GM13976 (cell line): ENCODE data around the gene BMP15.

Experiments used
- DNase-seq: peaks from one replicate; pipeline ENCODE4 v3.0.0; 2012; ENCODE audit warnings: low spot score
- CTCF ChIP-seq: IDR thresholded peaks from 2 replicates; pipeline ENCODE4 v1.5.1; 2012; ENCODE audit warnings: borderline replicate concordance, mild to moderate bottlenecking; ENCODE audit not compliant: insufficient read depth; ENCODE audit errors: extremely low read depth, missing control alignments, control extremely low read depth
- in situ Hi-C: fragments of 300-500 bp; cut with MboI; formaldehyde crosslinking; loops from one replicate; pipeline ENCODE4 v1.12.0; 2022; ENCODE audit warnings: low sequenced_read_pairs, mixed read lengths, inconsistent platforms; ENCODE audit not compliant: unreplicated experiment

The BMP15 gene

GRCh38 chrX:50910685-50911176 is at the start of gene BMP15:
Gene BMP15, plus strand, starts transcription at chrX:50910735. Its CDS starts 49 bp downstream, at chrX:50910784.
- DNase-seq = no peak
- no peak for TF ChIP-seq CTCF
- in situ Hi-C loops = no loop called here

GRCh38 chrX:50863471-50863870 is 47.1 kb upstream of the BMP15 start:
- TF ChIP-seq CTCF = no peak
- DNase-seq = no peak
- in situ Hi-C loops = no loop called here

GRCh38 chrX:50865311-50865710 is 45.2 kb upstream of the BMP15 start:
- DNase-seq = no peak
- in situ Hi-C loops = no loop called here
- no peak for TF ChIP-seq CTCF

GRCh38 chrX:50871922-50872453 is 38.5 kb upstream of the BMP15 start:
- no peak for TF ChIP-seq CTCF
- no peak for DNase-seq
- in situ Hi-C loops = no loop called here

GRCh38 chrX:50874876-50875275 is 35.7 kb upstream of the BMP15 start:
- in situ Hi-C loops = no loop called here
- no peak for TF ChIP-seq CTCF
- no peak for DNase-seq

GRCh38 chrX:50876551-50876950 is 34.0 kb upstream of the BMP15 start:
- DNase-seq = no peak
- TF ChIP-seq CTCF = no peak
- in situ Hi-C loops = no loop called here
